Activated naive CD8-positive, alpha-beta T cell treated with anti-CD3 and anti-CD28 coated beads for 36 hours (primary cell): Measurements from ENCODE around the gene HTRA3. TPM values are rescaled to one million over a fixed set of nuclear protein-coding genes. Genes with fewer than 3 reads are reported as not detected.
"Not testable (repeated sequence)": the region's sequence is repeated elsewhere in the genome, so short reads cannot be mapped to it uniquely, and the experiment has no call there.

Experiments
- DNase-seq: peaks from one replicate; pipeline ENCODE4 v3.0.0; 2021
- H3K27ac Mint-ChIP-seq: one replicate; pipeline ENCODE4 v1.8.0; 2022; ENCODE audit warnings: mild to moderate bottlenecking, moderate library complexity, mixed read lengths
- H3K27me3 Mint-ChIP-seq: one replicate; pipeline ENCODE4 v1.8.0; 2022; ENCODE audit warnings: mild to moderate bottlenecking, mixed read lengths
- H3K36me3 Mint-ChIP-seq: one replicate; pipeline ENCODE4 v1.8.0; 2021; ENCODE audit warnings: mild to moderate bottlenecking, mixed read lengths
- H3K4me1 Mint-ChIP-seq: one replicate; pipeline ENCODE4 v1.8.0; 2021; ENCODE audit warnings: mixed read lengths
- H3K4me3 Mint-ChIP-seq: one replicate; pipeline ENCODE4 v1.8.0; 2022; ENCODE audit warnings: mild to moderate bottlenecking, moderate library complexity, mixed read lengths
- H3K9me3 Mint-ChIP-seq: one replicate; pipeline ENCODE4 v1.8.0; 2022; ENCODE audit warnings: mixed read lengths
- total RNA-seq, 2 experiments: library from RNA; stranded (reverse); gene quantifications; one replicate each; pipeline ENCODE4 v1.2.3, GENCODE V29; 2021

The HTRA3 gene
- total RNA-seq, 2 experiments from 2014 or later: not detected

DNA sequence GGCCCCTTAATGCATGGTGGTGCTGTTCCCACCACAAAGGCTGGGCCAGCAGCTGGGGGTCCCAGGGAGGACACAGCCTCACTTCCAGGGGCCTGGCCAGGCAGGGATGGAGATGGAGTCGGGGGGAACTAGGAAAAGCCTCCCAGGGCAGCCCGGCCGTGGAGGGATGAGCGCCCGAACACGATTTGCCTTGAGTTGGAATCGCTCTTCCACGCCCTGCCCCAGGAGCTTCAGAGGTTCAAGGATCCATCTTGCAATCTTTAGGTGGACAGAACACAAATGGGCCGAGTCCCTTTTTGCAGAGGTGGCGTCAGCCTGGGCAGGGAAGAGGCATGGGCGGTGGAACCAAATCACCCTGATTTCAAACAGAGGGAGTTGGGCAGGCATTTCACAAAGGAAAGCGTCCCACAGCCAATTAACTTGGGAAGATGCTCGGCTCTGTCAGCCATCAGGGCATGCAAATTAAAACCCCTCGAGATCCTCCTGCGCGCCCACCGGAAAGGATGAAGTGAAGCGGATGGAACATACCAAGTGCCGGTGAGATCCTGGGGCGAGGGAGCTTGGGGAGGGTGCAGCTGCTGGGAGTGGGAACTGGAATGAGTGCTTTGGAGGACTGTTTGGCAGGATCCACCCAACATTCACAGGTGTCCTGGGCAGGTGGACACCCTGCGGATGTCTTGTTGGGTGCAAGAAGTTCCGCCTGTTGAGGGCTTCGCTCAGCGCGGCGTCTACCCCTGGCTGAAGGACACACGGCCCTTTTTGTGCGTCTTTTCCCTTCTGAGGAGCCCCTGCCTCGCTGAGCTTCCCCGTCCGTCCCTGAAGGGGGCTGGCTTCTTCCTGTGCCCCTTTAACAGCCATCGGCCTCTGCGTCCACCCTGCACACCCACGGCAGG is 75.7 kb downstream of the HTRA3 start:
- Mint-ChIP-seq H3K4me3 (no peak overlapping the region), H3K4me1 (no peaks in the 10 kb centered on the region), H3K27me3 (no peaks in the 10 kb centered on the region), H3K9me3 (no peaks in the 10 kb centered on the region), H3K27ac (no peak overlapping the region), H3K36me3 (no peaks in the 10 kb centered on the region)
- no peak for DNase-seq

DNA sequence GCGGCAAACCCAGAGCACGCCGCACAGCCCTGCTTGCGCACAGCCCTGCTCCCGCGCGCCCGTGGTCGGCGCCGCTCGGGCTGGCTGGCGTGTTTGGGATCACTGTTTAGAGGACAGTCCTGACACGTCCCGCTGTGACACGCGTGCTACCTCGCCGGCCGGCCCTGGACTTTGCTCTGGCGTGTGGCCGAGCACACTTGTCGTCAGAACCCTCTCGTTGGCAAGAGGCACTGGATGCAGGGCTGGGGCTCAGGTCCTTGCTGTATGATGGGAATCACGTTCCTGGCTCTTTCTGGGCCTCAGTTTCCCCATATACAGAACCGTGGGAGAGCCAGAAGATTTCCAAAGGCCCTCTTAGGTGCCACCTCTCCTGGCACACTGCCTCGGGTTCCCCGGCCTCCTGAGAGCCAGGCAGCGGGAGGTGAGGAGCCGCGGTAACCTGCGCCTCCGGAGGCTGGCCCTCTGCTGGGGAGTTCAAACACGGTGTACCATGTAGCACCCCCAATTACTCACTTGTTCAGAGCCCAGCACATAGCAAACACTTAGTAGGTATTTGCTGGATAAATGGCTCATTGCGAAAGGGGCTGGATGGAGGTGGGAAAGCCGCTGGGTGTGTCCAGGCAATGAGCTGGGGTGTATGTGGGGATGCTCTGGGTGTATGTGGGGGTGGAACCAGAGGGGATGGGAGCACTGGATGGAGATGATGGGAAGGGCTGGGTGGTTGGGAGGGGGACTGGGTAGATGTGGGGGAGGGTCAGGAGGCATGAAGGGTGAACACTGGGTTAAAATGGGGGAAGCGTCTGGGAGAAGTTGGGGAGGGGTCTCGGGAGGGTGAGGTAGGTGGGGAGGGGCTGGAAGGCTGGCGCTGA is 76.6 kb downstream of the HTRA3 start:
- peaks cover 3% of the 10 kb centered on the region for H3K27me3 Mint-ChIP-seq
- H3K4me1 Mint-ChIP-seq: no peaks in the 10 kb centered on the region
- H3K9me3 Mint-ChIP-seq: no peaks in the 10 kb centered on the region
- no peak overlapping the region for H3K4me3 Mint-ChIP-seq
- no peak overlapping the region for H3K27ac Mint-ChIP-seq
- no peak for DNase-seq
- H3K36me3 Mint-ChIP-seq: no peaks in the 10 kb centered on the region

DNA sequence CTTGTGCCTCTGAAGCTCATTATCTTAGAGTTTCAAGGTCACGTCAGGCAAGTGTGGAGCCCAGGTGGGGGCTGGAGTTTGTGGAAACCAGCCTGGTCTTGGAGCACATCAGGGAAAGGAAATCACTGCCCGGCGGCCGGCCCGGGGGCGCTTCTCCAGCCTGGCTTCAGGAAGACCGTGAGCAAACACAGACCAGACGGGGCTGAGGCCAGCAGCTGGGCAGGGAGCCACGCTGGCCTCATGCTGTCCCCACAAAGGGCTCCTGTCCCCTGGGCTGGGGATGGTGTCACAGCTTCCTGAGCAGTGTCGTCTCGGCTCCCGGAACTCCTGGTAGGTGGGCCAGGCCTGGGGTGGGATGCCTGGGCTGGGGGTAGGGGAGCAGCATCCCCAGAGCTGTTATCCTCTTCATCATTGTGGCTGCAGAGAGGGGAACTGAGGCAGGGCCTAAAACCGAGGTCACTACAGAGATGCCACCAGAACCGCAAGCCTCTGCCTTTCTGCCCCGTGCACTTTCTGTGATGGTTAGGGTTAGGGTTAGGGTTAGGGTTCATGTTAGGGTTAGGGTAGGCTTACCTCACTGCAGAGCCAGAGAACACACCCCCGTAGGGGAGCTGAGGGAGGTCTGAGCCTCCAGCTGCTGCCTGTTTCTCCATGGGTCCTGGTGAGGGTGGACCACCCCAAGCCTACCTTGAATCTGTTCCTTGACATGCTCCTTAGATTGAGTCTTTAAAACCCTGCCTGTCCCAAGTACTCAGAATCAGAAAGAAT is 77.5 kb downstream of the HTRA3 start:
- H3K9me3 Mint-ChIP-seq: no peaks in the 10 kb centered on the region
- DNase-seq: no peak
- no peak overlapping the region for H3K4me3 Mint-ChIP-seq
- H3K4me1 Mint-ChIP-seq: no peaks in the 10 kb centered on the region
- H3K36me3 Mint-ChIP-seq: no peaks in the 10 kb centered on the region
- peaks cover 3% of the 10 kb centered on the region for H3K27me3 Mint-ChIP-seq
- H3K27ac Mint-ChIP-seq: no peak overlapping the region

DNA sequence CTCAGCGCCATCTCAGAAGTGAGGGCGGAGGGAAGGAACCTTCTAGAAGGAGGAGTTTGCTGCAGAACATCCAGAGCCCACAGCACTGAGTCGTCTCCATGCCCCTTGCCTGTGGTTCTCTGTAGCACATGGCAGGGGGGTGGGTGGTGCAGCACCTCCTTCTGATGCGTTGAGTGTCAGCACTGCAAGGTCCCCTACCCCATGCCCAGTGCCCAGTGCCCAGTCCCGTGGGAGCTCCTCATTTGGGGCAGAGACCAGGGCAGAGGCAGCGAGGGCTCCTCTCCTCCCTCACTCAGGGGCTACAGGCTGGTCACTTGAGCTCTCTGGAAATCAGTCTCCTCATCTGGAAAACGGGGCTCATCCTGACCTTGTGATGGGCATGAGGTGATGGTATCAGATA is 78.1 kb downstream of the HTRA3 start:
- Mint-ChIP-seq H3K27ac (no peak overlapping the region), H3K27me3 (peaks cover 3% of the 10 kb centered on the region), H3K4me1 (no peaks in the 10 kb centered on the region), H3K36me3 (no peaks in the 10 kb centered on the region), H3K4me3 (no peak overlapping the region), H3K9me3 (no peaks in the 10 kb centered on the region)
- no peak for DNase-seq

DNA sequence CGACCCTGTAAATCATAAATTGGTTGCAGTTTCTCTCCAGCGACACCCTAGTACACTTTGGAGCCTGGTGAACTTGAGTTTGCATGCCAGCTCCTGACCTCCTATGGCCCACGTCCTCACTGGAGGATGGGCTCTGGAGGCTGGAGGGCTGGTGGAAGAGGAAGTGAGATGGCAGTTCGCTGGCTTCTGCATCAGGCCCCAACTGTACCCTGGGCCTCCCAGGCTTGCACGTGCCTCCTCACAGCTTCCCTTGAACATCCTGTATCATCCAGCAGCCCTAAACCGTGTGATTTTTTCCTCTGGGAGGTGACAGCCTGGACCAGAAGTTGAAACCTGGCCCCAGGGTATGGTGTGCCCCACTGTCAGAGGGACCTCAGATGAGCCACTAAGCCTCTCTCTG is 78.5 kb downstream of the HTRA3 start:
- H3K27ac Mint-ChIP-seq: no peak overlapping the region
- H3K4me1 Mint-ChIP-seq: no peaks in the 10 kb centered on the region
- no peaks in the 10 kb centered on the region for H3K9me3 Mint-ChIP-seq
- H3K36me3 Mint-ChIP-seq: no peaks in the 10 kb centered on the region
- H3K4me3 Mint-ChIP-seq: no peak overlapping the region
- no peak for DNase-seq
- H3K27me3 Mint-ChIP-seq: peaks cover 3% of the 10 kb centered on the region

DNA sequence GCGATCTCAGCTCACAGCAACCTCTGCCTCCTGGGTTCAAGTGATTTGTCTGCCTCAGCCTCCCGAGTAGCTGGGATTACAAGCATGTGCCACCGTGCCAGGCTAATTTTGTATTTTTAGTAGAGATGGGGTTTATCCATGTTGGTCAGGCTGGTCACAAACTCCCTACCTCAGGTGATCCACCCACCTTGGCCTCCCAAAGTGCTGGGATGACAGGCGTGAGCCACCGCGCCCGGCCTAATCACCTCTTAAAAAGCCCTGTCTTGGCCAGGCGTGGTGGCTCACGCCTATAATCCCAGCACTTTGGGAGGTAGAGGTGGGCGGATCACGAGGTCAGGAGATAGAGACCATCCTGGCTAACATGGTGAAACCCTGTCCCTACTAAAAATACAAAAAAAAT is 79.7 kb downstream of the HTRA3 start:
- H3K4me3 Mint-ChIP-seq: not testable (repeated sequence)

DNA sequence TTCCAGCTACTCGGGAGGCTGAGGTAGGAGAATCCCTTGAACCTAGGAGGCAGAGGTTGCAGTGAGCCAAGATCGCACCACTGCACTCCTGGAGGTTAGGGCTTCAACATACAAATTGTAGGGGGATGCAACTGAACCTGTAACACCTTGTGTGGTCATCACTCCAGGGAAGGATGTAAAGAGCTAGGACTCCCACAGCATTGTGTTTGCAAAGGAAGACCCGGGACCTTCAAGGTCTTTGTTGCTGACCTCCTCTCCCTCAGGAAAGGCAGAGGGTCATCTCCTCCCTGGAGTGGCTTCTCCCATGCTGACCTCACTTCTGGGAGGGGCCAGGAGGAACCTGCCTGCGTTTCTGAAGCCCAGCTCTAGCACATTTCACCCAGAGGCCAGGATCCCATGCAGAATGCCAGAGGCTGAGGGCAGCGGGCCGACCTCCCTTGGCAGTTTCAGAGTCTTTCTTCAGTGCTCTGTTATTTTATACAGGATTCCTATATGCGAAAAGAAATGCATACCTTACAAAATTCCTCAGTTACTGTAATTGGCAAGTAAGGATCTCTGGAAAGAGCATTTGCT is 80.2 kb downstream of the HTRA3 start:
- no peak for DNase-seq
- no peaks in the 10 kb centered on the region for H3K36me3 Mint-ChIP-seq
- H3K4me1 Mint-ChIP-seq: no peaks in the 10 kb centered on the region
- peaks cover 3% of the 10 kb centered on the region for H3K27me3 Mint-ChIP-seq
- H3K27ac Mint-ChIP-seq: no peak overlapping the region
- H3K4me3 Mint-ChIP-seq: no peak overlapping the region
- H3K9me3 Mint-ChIP-seq: no peaks in the 10 kb centered on the region

More for the DNA sequence above, 79.7 kb downstream of the HTRA3 start:
- not testable (repeated sequence) for H3K4me1 Mint-ChIP-seq, H3K36me3 Mint-ChIP-seq, H3K27me3 Mint-ChIP-seq, H3K27ac Mint-ChIP-seq, H3K9me3 Mint-ChIP-seq, DNase-seq

DNA sequence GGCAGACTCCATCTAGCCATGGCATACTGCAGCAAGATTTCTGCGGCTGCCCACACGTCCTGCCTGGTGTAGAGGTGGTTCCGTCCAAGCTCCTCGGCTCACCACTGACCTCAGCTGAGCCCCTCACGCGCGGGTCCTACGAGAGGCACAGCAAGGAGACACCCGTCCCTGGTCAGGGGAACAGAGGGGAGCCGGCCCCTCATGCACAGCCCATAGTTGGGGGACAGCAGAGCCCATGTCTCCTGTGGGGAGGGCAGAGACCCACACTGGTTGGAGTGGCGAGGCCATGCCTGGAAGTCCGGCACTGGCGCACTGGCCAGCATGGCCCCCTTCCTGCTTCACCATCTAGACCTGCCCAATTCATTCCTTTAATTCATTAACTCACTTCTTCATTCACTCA is 80.8 kb downstream of the HTRA3 start:
- Mint-ChIP-seq H3K4me1 (no peaks in the 10 kb centered on the region), H3K4me3 (no peak overlapping the region), H3K36me3 (no peaks in the 10 kb centered on the region), H3K9me3 (no peaks in the 10 kb centered on the region), H3K27me3 (peaks cover 3% of the 10 kb centered on the region), H3K27ac (no peak overlapping the region)
- no peak for DNase-seq

DNA sequence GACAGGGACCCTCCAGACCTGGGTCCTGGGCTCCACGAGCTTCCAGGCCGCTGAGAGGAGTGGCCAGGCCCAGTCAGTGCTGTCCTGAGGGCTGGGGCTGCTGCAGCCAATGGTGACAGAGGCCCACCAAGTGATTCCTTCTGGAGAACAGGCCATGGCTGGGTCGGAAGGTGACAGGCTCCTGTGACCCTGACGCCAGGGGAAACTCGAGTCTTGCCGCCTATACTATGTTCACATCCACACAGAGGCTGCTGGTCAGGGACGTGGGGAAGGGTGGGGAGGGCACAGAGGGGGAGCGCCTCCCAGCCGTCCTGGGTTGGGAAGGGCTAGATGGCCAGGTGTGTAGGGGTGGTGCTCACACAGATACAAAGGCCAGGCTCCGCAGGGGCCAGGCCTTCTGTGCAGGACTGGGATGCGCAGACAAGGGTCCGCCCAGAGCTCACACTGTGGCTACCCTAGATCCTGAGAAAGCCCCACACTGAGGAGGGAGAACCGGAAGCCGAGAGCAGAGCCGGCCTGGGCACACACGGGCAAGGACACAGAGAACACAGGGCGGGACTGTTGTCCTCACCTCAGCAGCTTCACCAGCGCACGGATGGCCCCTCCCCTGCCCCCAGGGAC is 81.4 kb downstream of the HTRA3 start:
- no peak overlapping the region for H3K4me3 Mint-ChIP-seq
- H3K27ac Mint-ChIP-seq: no peak overlapping the region
- peaks cover 3% of the 10 kb centered on the region for H3K27me3 Mint-ChIP-seq
- no peaks in the 10 kb centered on the region for H3K4me1 Mint-ChIP-seq
- no peaks in the 10 kb centered on the region for H3K36me3 Mint-ChIP-seq
- no peak for DNase-seq
- H3K9me3 Mint-ChIP-seq: no peaks in the 10 kb centered on the region

DNA sequence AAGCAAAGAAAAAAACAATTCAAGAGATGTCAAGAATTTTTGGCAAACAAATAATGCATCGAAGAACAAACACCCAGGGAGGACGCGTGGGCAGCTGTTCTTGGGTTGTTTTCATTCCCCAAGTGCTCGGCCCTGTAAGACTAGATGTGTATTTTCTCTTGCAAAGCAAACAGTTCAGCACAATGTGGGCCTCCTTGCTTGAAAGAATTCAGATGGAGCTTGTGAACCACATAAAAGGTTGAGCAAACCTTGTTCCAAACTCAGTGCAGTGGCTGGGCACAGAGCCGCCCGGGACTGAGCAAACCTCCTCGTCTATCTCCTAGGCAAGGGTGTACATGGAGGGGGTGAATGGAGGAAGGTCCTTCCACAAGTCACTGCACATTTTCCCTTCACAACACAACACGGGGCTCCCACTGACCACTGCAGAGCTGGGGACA is 82.4 kb downstream of the HTRA3 start:
- no peaks in the 10 kb centered on the region for H3K4me1 Mint-ChIP-seq
- DNase-seq: no peak
- H3K27ac Mint-ChIP-seq: no peak overlapping the region
- no peaks in the 10 kb centered on the region for H3K9me3 Mint-ChIP-seq
- H3K27me3 Mint-ChIP-seq: peaks cover 3% of the 10 kb centered on the region
- no peaks in the 10 kb centered on the region for H3K36me3 Mint-ChIP-seq
- H3K4me3 Mint-ChIP-seq: no peak overlapping the region

DNA sequence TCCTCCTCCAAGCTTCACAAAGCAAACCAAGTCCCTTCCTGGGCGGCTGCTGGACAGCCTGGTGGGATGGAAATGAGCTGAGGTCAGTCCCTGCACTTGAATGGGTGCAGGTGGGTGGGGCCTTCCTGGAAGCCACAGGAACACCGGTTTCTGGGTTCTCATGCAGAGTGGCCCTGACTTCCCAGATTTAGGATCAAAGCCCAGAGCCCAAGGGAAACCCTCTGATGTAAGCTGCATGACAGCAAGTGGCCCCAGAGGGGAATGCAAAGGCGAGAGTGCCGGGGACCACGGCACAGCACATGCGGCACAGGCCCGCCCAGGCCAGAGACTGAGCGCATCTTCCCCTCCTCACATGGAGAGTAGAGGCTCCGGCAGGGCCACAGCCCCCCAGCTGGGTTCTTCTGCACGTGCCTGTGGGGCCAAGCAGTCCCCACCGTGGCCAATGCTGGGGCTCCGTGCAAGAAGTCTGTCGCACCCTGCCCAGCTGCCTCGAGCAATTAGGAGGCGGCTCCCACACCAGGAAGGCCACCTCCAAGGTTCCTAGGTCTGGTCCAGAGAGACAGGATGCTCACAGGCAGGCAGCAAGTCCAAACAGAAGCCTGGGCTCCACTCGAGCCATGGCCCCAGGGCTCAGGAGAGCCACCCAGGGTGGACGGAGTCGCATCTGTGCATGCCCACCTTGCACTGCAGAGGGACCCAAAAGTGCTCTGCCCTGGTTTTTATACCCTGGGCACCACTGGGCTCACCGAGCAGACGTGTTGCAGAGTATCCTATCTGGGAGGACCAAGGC is 83.0 kb downstream of the HTRA3 start:
- no peaks in the 10 kb centered on the region for H3K4me1 Mint-ChIP-seq
- H3K27ac Mint-ChIP-seq: no peak overlapping the region
- H3K36me3 Mint-ChIP-seq: no peaks in the 10 kb centered on the region
- peaks cover 3% of the 10 kb centered on the region for H3K27me3 Mint-ChIP-seq
- no peak overlapping the region for H3K4me3 Mint-ChIP-seq
- DNase-seq: no peak
- H3K9me3 Mint-ChIP-seq: no peaks in the 10 kb centered on the region

DNA sequence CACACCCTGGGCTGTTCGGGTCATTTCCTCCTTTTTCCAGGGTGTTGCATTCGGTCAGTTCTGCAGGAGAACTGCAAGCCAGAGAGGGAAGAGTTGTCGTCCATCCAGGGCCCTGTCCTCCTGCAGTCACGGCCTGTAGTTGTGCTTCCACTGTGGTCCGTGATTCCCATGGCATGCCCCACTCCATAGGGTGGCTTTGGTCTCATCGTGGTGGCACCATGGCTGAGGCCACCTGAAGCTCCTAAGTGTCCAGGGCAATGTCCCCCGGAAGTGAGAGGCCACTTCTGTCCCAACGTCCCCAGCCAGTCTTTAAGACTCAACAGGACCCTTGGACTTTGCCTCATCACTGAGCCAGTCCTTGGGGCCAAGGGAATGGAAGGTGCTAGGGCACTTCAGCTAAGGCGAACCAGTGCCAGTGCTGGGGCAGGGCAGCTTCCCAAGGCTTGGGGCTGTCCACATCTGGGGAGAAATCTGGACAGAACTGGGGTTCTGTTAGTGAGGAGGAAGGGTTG is 83.7 kb downstream of the HTRA3 start:
- Mint-ChIP-seq H3K36me3 (no peaks in the 10 kb centered on the region), H3K4me3 (no peak overlapping the region), H3K4me1 (no peaks in the 10 kb centered on the region), H3K9me3 (no peaks in the 10 kb centered on the region), H3K27me3 (peaks cover 3% of the 10 kb centered on the region), H3K27ac (no peak overlapping the region)
- no peak for DNase-seq

DNA sequence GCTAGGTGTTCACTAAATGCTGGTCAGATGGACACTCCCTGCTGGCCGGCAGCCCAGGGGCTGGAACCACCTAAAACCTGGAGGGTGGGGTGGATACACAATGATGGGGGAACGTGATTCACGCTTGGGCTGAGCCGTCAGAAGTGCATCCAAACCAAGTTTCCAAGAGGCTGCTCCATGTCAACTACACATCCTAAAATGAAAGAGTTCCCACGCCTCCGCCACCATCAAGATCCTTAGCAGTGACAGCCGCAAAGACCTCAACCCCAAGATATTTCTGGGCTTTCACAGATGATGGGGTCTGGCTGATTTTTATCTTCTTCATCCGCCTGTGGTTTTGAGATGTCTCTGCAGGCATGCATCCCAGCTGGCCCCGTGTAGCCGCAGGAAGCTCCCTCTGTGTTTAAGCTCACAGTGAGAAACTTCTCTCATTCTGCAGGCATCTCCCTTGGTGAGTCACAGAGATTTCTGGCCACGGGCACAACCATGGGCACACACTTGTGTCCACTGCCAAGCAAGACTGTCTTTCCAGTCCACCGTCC is 84.4 kb downstream of the HTRA3 start:
- Mint-ChIP-seq H3K27me3 (peaks cover 3% of the 10 kb centered on the region), H3K4me3 (no peak overlapping the region), H3K9me3 (no peaks in the 10 kb centered on the region), H3K27ac (no peak overlapping the region), H3K4me1 (no peaks in the 10 kb centered on the region), H3K36me3 (no peaks in the 10 kb centered on the region)
- DNase-seq: no peak
